SJSA1 (cell line): ENCODE results near the gene FFAR2. TPM values are rescaled to one million over a fixed set of nuclear protein-coding genes. Genes with fewer than 3 reads are reported as not detected.

Experiments
- DNase-seq, 2 experiments: peaks; one replicate each; pipeline ENCODE4 v3.0.0-alpha.2; 2015 to 2020; ENCODE audit warnings: low spot score in 2 of 2, low read depth in 1 of 2
- H3K27ac ChIP-seq: fragments of 250-450 bp; sonication (Bioruptor Pico); 2 replicates; pipeline ENCODE4 v1.5.1; 2020; ENCODE audit warnings: mild to moderate bottlenecking, moderate library complexity
- H3K27me3 ChIP-seq: fragments of 250-450 bp; sonication (Bioruptor Pico); replicated peaks from 2 replicates; pipeline ENCODE4 v1.5.1; 2020; ENCODE audit warnings: mild to moderate bottlenecking, moderate library complexity
- H3K36me3 ChIP-seq: fragments of 250-450 bp; sonication (Bioruptor Pico); 2 replicates; pipeline ENCODE4 v1.5.1; 2020; ENCODE audit warnings: mild to moderate bottlenecking
- H3K4me1 ChIP-seq: fragments of 250-450 bp; sonication (Bioruptor Pico); replicated peaks from 2 replicates; pipeline ENCODE4 v1.6.1; 2021; ENCODE audit warnings: mild to moderate bottlenecking
- H3K4me3 ChIP-seq: fragments of 250-450 bp; sonication (Bioruptor Pico); 2 replicates; pipeline ENCODE4 v1.5.1; 2020; ENCODE audit warnings: mild to moderate bottlenecking
- H3K9me3 ChIP-seq: fragments of 250-450 bp; sonication (Bioruptor Pico); replicated peaks from 2 replicates; pipeline ENCODE4 v1.5.1; 2020; ENCODE audit warnings: mild to moderate bottlenecking
- total RNA-seq: library from RNA; depleted of rRNA; stranded (reverse); fragments of >200 nt; shearing (Covaris generic); gene quantifications from 2 replicates; pipeline ENCODE4 v1.2.3, GENCODE V29; 2014; rRNA removed

The FFAR2 gene
- total RNA-seq, 1 experiment from 2014 or later = not detected

- Histone ChIP-seq H3K27me3 (peaks cover 18% of the 10 kb centered on the region), H3K4me3 (no peak overlapping the region), H3K27ac (no peak overlapping the region), H3K9me3 (no peaks in the 10 kb centered on the region), H3K4me1 (no peaks in the 10 kb centered on the region), H3K36me3 (no peaks in the 10 kb centered on the region)
- DNase-seq = no peak
Observed at GRCh38 chr19:35493971-35494370, 45.9 kb downstream of the FFAR2 start.

- peak in 1 of 2 experiments; percentile 45 for DNase-seq
- Histone ChIP-seq H3K4me3 (no peak overlapping the region), H3K27me3 (peaks cover 22% of the 10 kb centered on the region), H3K4me1 (no peaks in the 10 kb centered on the region), H3K36me3 (no peaks in the 10 kb centered on the region), H3K27ac (no peak overlapping the region), H3K9me3 (no peaks in the 10 kb centered on the region)
Observed at GRCh38 chr19:35495107-35496064, 47.3 kb downstream of the FFAR2 start.

GRCh38 chr19:35497406-35497805 is 49.3 kb downstream of the FFAR2 start:
- DNase-seq = no peak
- H3K36me3 ChIP-seq = no peaks in the 10 kb centered on the region
- no peaks in the 10 kb centered on the region for H3K4me1 ChIP-seq
- H3K4me3 ChIP-seq = no peak overlapping the region
- peaks cover 29% of the 10 kb centered on the region for H3K27me3 ChIP-seq
- no peak overlapping the region for H3K27ac ChIP-seq
- no peaks in the 10 kb centered on the region for H3K9me3 ChIP-seq

- DNase-seq = no peak
- no peak overlapping the region for H3K27ac ChIP-seq
- no peaks in the 10 kb centered on the region for H3K9me3 ChIP-seq
- no peaks in the 10 kb centered on the region for H3K36me3 ChIP-seq
- no peak overlapping the region for H3K4me3 ChIP-seq
- no peaks in the 10 kb centered on the region for H3K4me1 ChIP-seq
- peaks cover 30% of the 10 kb centered on the region for H3K27me3 ChIP-seq
Observed at GRCh38 chr19:35498220-35498619, 50.2 kb downstream of the FFAR2 start.

- Histone ChIP-seq H3K4me1 (no peaks in the 10 kb centered on the region), H3K9me3 (no peaks in the 10 kb centered on the region), H3K27ac (no peak overlapping the region), H3K36me3 (no peaks in the 10 kb centered on the region), H3K27me3 (peaks cover 35% of the 10 kb centered on the region), H3K4me3 (no peak overlapping the region)
- no peak for DNase-seq
Observed at GRCh38 chr19:35498984-35499527, 51.0 kb downstream of the FFAR2 start.

GRCh38 chr19:35500611-35501010 is 52.6 kb downstream of the FFAR2 start:
- H3K9me3 ChIP-seq = no peaks in the 10 kb centered on the region
- no peaks in the 10 kb centered on the region for H3K36me3 ChIP-seq
- no peak overlapping the region for H3K4me3 ChIP-seq
- H3K4me1 ChIP-seq = no peaks in the 10 kb centered on the region
- H3K27me3 ChIP-seq = peaks cover 40% of the 10 kb centered on the region
- DNase-seq = no peak
- H3K27ac ChIP-seq = no peak overlapping the region

Other genes with a start within 250 kb of the FFAR2 start
- not detected in 2 replicates for gene FAM187B, start 219.5 kb upstream of the FFAR2 start, total RNA-seq
- 2.0 TPM in 1 of 2 replicates, not detected in the other for gene LSR, start 199.3 kb upstream of the FFAR2 start, total RNA-seq
- 42.9 and 60.3 TPM in 2 replicates for gene USF2, start 179.3 kb upstream of the FFAR2 start, total RNA-seq
- gene HAMP, start 165.7 kb upstream of the FFAR2 start, total RNA-seq = not detected in 2 replicates
- 0.50 TPM in 1 of 2 replicates, not detected in the other for gene MAG, start 156.1 kb upstream of the FFAR2 start, total RNA-seq
- gene CD22, start 119.1 kb upstream of the FFAR2 start, total RNA-seq = 0.03 and 0.21 TPM in 2 replicates
- gene FFAR1, start 100.4 kb upstream of the FFAR2 start, total RNA-seq = not detected in 2 replicates
- not detected in 2 replicates for gene FFAR3, start 89.8 kb upstream of the FFAR2 start, total RNA-seq
- not detected in 2 replicates for gene GPR42, start 77.2 kb upstream of the FFAR2 start, total RNA-seq
- gene KRTDAP, start 42.2 kb downstream of the FFAR2 start, total RNA-seq = not detected in 2 replicates
- gene DMKN, start 65.4 kb downstream of the FFAR2 start, total RNA-seq = not detected in 2 replicates
- not detected in 2 replicates for gene SBSN, start 80.1 kb downstream of the FFAR2 start, total RNA-seq
- not detected in 2 replicates for gene GAPDHS, start 85.2 kb downstream of the FFAR2 start, total RNA-seq
- 79.8 and 83.5 TPM in 2 replicates for gene TMEM147, start 97.4 kb downstream of the FFAR2 start, total RNA-seq
- not detected in 2 replicates for gene ATP4A, start 115.4 kb downstream of the FFAR2 start, total RNA-seq
- gene PMIS2, start 137.9 kb downstream of the FFAR2 start, total RNA-seq = not detected in 2 replicates
- gene HAUS5, start 164.5 kb downstream of the FFAR2 start, total RNA-seq = 10.2 and 15.2 TPM in 2 replicates
- gene RBM42, start 180.8 kb downstream of the FFAR2 start, total RNA-seq = 106 and 151 TPM in 2 replicates
- 0.82 and 9.0 TPM in 2 replicates for gene ETV2, start 193.5 kb downstream of the FFAR2 start, total RNA-seq
- 364 and 463 TPM in 2 replicates for gene COX6B1, start 200.1 kb downstream of the FFAR2 start, total RNA-seq
- gene UPK1A, start 218.3 kb downstream of the FFAR2 start, total RNA-seq = not detected in 2 replicates